ENCODE results near the gene PLCB4.

The PLCB4 gene

GRCh38 chr20:9185511-9185910 is 116.6 kb downstream of the PLCB4 start:
- peak; percentile 36 for DNase-seq

- peak; percentile 55 for DNase-seq
These were observed 117.5 kb downstream of the PLCB4 start for GRCh38 chr20:9186396-9186795.

GRCh38 chr20:9195031-9195430 is 126.1 kb downstream of the PLCB4 start:
- no peak for DNase-seq

DNA sequence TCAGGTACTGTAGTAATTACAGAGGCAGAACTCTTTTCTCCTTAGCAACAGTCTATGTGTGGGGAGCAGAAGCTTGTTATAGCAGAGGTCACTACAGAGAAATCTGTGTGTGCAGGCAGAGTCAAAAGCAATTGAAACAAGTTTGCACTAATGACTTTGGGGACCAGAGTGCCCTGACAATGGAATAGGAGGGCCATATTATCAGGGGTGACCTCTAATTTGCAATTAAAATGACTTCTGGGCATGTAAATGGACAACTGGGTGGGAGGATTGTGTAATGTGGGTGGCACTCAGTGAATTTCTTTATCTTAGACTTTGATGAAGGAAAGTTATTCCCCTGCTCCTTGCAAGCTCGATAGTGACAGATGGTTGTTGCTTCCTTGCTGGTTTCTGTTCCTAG is 127.2 kb downstream of the PLCB4 start:
- DNase-seq: no peak

GRCh38 chr20:9198460-9198859 is 129.6 kb downstream of the PLCB4 start:
- no peak for DNase-seq

- no peak for DNase-seq
These were observed 131.3 kb downstream of the PLCB4 start for GRCh38 chr20:9200196-9200595.

DNA sequence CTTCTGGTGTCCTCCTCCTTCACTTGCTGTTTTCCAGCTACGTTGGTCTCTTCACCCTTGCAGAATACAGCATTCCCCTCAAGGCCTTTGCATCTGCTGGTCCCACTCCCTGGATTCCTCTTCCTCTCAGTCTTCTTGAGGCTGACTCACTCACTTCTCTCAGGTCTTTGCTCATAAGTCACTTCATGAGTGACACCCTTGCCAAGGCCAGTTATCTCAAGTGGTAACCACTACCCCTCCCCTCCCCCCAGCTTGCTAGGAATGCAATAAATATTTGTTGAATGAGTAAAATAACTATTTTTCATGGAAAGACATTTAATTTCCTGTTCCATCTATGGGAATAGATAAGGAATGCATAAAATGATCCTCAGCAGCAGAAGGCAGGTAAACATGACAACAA is 131.7 kb downstream of the PLCB4 start:
- no peak for DNase-seq

DNA sequence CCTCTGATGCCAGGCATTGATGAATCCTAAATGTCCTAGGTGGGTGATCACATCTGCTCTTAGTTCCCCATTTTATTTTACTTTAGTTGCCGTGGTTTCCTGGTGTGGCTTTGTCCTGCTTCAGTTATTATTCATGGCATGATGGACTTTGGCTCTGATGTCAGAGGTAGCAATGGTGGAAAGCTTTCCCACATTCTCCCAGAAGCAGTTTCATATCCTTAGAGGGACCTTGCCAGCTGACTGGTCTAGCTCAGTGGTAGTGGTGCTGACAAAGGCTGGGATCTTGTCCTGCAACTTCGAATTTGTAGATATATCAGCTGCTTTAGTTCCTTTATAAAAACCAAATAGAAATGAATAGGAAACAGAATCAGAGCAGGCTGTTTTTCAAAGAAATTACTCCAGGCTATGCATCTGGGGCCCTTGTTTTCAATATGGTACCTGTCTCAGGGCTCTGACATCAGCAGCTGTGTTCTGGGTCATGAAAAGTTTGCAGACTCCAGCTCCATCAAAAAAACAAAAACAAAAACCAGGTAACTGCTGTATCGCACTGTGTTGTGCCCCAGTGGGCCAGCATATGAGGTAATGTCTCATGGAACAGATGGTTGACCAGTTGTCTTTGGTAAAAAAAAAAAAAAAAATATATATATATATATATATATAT is 133.7 kb downstream of the PLCB4 start:
- DNase-seq: no peak

DNA sequence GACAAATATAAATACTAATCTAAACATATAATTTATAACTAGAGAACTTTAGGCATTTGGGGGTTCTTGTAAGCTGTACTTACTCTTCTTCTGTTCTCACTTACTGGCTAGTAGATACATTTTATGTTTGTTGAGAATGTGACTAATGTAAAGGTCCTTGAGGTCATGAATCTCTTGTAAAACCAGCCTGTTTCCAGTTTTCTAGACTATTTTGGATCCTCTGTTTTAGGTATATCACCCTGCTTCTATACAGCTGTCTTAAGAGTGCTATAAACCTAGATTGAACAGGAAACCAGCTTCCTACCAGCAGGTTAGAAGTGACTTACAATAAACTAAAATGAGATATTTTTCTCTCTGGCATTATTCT is 134.2 kb downstream of the PLCB4 start:
- DNase-seq: no peak

DNA sequence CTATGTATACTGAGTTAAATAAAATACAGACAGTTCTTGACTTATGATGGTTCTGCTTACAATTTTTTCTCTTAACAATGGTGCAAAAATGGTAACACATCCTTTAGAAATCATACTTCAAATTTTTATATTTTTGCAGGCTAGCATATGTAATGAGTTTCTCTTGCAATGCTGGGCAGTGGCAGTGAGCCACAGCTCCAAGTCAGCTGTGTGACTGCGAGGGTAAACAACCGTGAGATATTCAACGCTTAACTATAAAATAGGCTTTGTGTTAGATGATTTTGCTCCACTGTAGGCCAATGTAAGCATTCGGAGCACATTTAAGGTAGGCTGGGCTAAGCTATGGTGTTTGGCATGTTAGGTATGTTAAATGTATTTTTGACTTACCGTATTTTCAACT is 136.1 kb downstream of the PLCB4 start:
- DNase-seq: no peak

DNA sequence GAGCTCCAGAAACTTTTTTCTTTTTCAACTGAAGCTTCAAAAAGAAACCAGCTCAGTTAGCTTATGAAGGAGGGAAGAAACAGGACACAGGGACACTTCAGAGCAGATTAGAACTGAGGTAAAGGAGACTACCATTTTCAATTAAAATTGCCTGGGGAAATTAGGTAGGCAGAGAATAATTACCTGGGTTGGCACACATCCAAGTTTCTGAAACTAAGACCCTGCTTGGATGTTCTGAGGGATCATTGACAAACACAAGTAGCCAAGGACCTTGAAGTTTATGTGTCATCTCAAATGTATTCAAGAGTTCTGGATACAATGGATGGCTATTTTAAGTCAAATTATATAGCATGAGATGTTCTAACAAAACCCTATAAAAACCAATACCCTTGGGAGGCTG is 137.6 kb downstream of the PLCB4 start:
- DNase-seq: no peak

GRCh38 chr20:9207253-9207652 is 138.4 kb downstream of the PLCB4 start:
- no peak for DNase-seq

DNA sequence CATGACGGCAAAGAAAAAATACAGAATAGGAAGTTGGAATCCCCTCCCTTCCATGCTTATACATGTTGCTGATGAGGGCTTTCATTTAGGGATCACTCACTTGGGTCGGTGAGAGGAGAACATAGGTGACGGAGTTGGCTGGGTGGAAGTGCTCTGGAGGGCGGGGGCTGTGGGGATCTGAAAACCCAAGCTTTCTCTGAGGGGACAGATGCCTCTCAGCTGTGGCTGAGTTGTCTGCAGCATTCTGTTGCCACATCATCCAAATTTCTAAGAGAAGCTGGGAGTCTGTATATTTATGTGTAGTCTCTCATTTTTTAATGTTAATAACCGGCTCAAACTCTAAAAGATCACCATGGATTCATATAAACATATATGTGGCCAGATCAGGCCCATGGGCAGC is 141.5 kb downstream of the PLCB4 start:
- DNase-seq: no peak

DNA sequence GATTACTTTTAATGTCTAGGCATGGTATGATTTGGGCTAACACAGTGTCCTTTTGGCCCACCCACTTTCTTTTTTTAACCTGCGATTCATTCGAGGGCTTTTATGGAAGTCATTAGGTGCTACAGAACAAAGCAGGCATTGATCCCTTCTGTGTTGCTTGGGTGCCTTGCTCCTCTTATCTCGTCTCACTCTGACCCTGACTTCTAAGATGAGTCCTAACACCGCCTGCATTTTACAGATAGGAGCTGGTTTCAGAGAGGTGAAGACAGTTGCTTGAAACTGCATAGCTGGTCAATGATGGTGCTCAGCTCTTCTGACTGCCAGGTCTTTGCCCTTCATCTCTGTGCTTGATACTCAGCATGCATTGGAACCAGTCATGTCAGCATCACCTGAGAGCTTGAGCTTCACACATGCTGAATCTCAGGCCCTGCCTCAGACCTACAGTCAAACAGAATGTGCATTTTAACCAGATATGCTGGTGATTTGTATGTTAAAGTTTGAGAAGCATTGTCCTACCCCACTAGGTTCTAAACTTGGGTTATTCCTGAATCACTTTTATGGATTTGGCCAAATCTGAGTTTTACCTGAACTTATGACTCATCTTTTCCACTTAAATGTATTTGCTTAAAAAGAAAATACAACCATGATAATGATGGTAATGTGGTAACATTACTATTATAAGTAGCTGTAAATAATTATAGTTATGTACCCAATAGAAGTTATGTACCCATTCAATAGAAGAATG is 142.3 kb downstream of the PLCB4 start:
- no peak for DNase-seq

- DNase-seq: no peak
These were observed 143.8 kb downstream of the PLCB4 start for GRCh38 chr20:9212735-9213134.

DNA sequence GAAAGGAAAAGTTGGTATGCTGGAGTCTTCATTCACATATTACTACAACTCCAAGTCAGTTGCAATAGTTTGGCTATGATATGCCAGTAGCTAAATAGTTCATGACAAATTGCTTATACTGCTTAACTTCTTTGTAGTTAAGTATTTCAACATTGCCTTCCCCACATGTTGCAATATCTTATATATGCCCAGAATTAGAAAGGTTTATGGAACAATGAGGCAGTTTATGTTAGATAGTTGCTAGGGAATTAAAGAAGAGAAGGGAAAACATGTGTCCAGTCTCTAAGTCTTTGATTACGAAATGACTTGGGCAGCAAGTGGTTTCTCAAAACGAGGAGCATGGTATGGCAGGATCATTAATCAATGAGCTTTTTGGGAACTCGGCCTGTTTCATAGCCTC is 145.8 kb downstream of the PLCB4 start:
- no peak for DNase-seq

- no peak for DNase-seq
These were observed 146.7 kb downstream of the PLCB4 start for GRCh38 chr20:9215539-9215938.

- DNase-seq: no peak
These were observed 149.7 kb downstream of the PLCB4 start for GRCh38 chr20:9218531-9218961.

DNA sequence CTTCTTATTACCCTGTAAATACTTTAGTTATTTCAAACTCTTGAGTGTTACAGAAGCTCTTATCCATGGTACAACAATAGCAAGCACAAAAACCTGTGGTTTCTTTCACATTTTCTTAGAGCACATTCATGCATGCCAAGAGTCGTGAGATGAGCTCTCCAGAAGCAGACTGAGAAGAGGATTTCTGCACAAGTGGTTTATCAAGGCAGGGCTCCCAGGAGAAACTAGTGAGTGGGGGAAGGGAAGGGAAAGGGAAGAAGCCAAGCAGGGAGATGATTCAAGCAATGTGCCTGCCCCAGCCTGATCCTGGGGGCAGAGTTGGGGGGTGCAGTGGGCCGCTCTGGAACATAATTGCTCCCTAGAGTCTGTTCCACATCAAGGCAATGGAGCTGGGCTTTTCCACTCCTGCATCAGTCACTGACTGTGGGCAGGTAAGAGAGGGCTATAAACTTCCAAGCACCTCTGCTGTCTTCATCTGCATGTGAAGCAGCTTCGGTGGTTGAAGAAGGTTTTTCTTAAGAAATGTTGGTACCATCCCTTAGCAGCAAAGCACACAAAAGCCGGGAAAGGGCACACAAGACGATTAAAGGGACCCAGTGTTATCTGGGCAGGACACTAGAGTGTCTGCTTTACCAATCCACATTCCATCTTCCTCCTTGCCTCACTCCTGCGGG is 152.1 kb downstream of the PLCB4 start:
- no peak for DNase-seq

GRCh38 chr20:9223296-9223695 is 154.4 kb downstream of the PLCB4 start:
- no peak for DNase-seq

GRCh38 chr20:9225879-9226278 is 157.0 kb downstream of the PLCB4 start:
- DNase-seq: no peak

DNA sequence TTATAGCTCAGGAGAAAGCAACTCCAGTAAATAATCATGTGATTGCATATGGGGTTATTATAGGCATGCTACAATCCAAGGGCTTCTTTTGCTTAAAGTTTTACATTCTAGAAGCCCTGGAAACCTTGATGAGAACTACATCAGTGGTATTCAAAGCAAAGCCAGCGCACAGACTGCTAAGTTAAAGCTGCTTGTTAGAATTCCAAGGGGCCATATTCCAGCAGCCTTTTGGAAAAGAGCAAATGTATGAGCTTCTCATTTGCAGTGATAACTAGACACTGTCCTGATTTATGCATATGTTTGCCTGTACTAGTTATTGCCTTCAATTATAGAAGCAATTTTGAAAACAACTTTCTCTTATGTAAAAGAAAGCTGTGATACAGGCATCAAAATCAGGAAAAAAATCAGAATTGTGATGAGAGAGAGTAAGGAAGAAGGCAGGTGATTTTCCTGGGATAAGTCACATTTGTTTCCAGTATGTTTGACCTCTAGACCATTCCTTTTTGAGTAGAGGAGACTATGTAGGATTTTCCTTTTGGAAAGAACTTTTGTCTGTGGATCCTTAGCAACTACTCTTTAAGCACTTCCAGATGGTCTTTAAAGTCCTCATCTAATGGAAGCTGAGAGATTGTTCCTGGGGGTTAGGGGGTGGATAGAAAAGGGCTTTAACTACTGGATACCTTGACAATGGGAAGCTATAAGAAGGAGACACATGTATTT is 159.2 kb downstream of the PLCB4 start:
- DNase-seq: no peak

GRCh38 chr20:9228774-9229450 is 160.0 kb downstream of the PLCB4 start:
- no peak for DNase-seq
